GM12891 (cell line): ENCODE measurements around the gene LHX4.
"Not testable (repeated sequence)": the region's sequence is repeated elsewhere in the genome, so short reads cannot be mapped to it uniquely, and the experiment has no call there.

Experiments used
- DNase-seq: peaks from one replicate; pipeline ENCODE4 v3.0.0; 2011; ENCODE audit warnings: low spot score; ENCODE audit not compliant: insufficient read length
- FAIRE-seq: peaks from 2 replicates; lab custom pipeline; 2011; peaks lifted over from hg19 to GRCh38; lab: Jason Lieb, UNC
- PAX5 ChIP-seq: IDR thresholded peaks from 2 replicates; pipeline ENCODE4 v1.6.1; 2011; ENCODE audit warnings: low read length, moderate library complexity, mild to moderate bottlenecking; ENCODE audit not compliant: insufficient read depth, severe bottlenecking
- POLR2A ChIP-seq: IDR thresholded peaks from 2 replicates; pipeline ENCODE4 v1.6.1; 2011; ENCODE audit warnings: low read depth, low read length, control low read depth
- POLR2AphosphoS5 ChIP-seq: IDR thresholded peaks from 2 replicates; pipeline ENCODE4 v1.6.1; 2011; ENCODE audit warnings: low read depth, low read length, control low read depth
- POU2F2 ChIP-seq: IDR thresholded peaks from 2 replicates; pipeline ENCODE4 v1.6.1; 2011; ENCODE audit warnings: low read depth, mild to moderate bottlenecking, control low read depth, low read length, moderate library complexity
- SPI1 ChIP-seq: IDR thresholded peaks from 2 replicates; pipeline ENCODE4 v1.6.1; 2011; ENCODE audit warnings: low read depth, low read length, control low read depth
- TAF1 ChIP-seq: IDR thresholded peaks from 2 replicates; pipeline ENCODE4 v1.6.1; 2011; ENCODE audit warnings: low read depth, low read length, control low read depth

The LHX4 gene

DNA sequence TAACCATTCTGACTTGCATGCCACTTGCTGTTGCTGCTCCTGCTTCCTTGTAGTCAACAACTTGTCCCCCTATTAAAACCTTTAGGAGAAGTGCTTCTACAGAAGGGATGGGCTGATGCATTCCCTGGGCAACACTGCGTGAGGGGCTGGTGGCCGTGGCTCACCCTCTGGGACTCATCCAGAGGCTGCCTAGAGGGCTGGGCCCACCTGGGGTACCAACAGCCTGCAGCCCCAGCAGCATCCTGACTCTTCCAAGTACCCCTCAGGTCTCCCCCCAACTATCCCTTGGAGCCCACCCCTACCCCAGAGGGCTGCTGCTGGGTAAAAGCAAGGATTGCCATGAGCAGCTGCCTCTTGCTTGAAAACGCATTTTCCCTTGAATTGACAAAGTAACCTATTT, 34.7 kb upstream of the LHX4 start:
- DNase-seq (no peak), FAIRE-seq (no peak)
- no peak for TF ChIP-seq POLR2AphosphoS5

DNA sequence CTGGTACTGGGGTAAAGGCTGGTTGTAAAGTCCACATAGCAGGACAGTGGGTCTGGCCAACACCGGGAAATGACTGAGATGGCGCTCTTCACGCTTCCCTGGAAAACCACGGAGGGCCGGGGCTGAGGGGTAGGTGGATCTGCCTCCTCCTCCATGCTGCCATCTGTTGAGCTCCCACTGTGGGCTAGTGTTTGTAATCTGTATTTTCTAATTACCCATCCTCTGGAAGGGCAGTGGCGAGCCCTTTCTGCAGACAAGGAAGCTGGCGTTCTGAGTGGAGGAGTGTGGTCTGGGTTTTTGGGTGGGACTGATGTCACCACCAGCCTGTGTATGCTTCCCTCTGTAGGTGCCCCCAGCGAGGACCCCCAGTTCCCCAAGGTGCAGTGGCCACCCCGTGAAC, 34.1 kb upstream of the LHX4 start:
- TF ChIP-seq POLR2AphosphoS5 (no peak), POLR2A (no peak), POU2F2 (no peak), TAF1 (no peak), SPI1 (no peak), PAX5 (no peak)
- no peak for DNase-seq
- no peak for FAIRE-seq

DNA sequence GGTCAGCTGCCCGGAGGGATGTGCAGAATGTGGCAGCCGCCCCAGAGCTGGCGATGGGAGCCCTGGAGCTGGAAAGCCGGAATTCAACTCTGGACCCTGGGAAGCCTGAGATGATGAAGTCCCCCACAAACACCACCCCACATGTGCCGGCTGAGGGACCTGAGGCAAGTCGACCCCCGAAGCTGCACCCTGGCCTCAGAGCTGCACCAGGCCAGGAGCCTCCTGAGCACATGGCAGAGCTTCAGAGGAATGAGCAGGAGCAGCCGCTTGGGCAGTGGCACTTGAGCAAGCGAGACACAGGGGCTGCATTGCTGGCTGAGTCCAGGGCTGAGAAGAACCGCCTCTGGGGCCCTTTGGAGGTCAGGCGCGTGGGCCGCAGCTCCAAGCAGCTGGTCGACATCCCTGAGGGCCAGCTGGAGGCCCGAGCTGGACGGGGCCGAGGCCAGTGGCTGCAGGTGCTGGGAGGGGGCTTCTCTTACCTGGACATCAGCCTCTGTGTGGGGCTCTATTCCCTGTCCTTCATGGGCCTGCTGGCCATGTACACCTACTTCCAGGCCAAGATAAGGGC, 33.5 kb upstream of the LHX4 start:
- FAIRE-seq (no peak), DNase-seq (no peak)
- no peak for TF ChIP-seq TAF1
- TF ChIP-seq POLR2A: no peak
- no peak for TF ChIP-seq SPI1
- no peak for TF ChIP-seq POU2F2
- no peak for TF ChIP-seq PAX5
- no peak for TF ChIP-seq POLR2AphosphoS5

DNA sequence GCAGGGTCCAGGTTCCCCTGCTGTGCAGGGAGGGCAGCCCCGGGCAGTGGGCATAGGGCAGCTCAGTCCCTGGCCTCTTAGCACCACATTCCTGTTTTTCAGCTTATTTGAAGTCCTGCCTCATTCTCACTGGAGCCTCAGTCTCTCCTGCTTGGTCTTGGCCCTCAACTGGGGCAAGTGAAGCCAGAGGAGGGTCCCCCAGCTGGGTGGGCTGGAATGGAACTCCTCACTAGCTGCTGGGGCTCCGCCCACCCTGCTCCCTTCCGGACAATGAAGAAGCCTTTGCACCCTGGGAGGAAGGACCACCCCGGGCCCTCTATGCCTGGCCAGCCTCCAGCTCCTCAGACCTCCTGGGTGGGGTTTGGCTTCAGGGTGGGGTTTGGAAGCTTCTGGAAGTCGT, 32.8 kb upstream of the LHX4 start:
- no peak for TF ChIP-seq TAF1
- TF ChIP-seq PAX5: no peak
- TF ChIP-seq SPI1: no peak
- no peak for TF ChIP-seq POU2F2
- DNase-seq: no peak
- FAIRE-seq: no peak

DNA sequence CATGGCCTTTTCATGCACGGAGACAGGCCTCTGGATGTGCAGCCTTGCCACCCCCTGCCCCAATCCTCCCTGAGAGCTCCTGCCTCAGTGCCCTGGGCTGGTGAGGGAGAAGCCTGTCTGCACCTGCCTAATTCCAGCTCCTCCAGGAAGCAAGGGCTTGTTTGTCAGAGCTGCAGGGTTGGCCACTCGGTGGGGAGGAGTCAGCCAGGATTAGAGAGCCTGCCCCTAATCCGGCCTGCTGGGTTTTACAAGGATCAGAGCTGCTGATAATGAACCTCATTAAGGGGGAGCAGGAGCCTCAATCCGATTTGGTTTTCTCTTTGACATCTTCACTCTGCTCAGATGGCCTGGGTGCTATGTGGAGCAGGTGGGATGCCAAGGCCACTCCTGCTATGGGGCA, 31.9 kb upstream of the LHX4 start:
- TF ChIP-seq POLR2AphosphoS5 (no peak), TAF1 (no peak), SPI1 (no peak), PAX5 (no peak), POU2F2 (no peak), POLR2A (no peak)
- DNase-seq: no peak
- no peak for FAIRE-seq

DNA sequence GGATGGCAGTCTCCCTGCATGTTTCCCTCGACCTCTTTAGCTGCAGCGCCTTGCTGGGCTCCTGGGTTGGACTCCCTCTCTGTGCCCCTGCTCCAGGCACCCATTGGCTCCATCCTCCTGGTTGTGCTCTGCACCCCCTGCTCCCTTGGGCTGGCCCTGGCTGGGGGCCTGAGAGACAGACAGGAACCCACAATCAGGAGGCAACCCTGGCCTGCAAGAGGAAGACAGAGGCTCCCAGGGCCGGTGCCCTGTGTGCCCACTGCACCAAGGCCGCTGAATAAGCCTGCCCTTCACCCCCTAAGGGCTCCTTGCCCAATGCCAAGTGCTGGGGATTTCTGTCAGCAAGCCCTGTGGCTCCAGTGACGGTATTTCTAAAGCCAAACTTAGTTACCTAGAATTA, 31.5 kb upstream of the LHX4 start:
- no peak for DNase-seq
- FAIRE-seq: no peak
- TF ChIP-seq POLR2A (no peak), PAX5 (no peak), POU2F2 (no peak), POLR2AphosphoS5 (no peak), TAF1 (no peak), SPI1 (no peak)

DNA sequence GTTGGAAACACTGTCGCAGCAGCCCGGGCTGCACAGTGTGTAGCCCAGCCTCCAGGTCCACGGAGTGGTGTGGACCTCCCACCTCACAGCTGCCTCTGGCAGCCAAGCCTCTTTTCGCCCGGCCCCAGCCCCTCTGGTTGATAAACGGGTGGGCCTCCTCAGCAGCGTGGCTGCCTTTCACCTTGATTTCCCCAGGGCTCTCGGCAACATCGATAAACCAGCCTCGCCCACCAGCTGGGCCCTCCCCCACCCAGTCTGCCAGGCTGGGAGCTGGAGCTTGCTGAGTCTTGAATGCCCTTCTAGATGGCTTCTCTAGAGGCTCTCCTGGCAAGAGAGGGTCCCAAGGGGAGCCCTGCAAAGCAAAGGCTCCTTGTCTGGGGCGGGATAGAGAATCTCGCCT, 31.0 kb upstream of the LHX4 start:
- TF ChIP-seq SPI1: no peak
- no peak for TF ChIP-seq POLR2A
- TF ChIP-seq POLR2AphosphoS5: no peak
- TF ChIP-seq TAF1: no peak
- no peak for TF ChIP-seq PAX5
- TF ChIP-seq POU2F2: no peak
- no peak for FAIRE-seq
- DNase-seq: no peak

DNA sequence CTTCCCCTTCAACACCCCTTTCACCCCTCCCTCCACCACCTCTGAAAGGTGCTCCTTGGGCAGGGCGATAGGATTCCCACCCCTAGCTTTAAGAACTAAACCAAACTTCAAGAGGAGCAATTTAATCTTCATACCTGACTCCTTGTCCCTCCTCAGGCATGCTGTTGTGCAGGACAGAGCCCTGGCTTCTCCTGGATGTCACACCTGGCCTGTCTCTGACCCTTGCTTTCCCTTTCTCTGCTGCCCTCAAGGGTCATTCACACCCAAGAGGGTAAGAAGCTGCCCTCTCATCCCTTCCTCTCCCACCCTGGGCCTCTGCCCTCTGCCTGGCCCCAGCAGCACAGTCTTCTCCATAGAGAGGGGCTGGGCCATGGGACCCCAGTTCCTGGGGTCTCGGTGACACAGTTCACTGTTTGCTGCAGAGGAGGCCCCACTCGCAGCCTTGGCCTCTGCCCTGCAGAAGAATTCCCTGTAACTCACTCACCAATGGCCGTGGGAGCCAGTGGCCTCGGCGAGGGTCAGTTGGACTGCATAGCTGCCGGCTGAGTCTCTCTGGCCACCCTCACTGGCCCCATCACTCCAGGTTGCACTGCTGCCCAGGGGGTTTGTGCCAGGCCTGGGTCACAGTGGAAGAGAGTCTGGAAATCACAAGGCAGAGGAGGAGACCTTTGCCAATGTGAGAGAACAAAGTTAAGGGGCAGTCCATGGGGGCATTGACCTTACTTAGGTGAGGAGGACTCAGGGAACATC, 28.4 kb upstream of the LHX4 start:
- TF ChIP-seq POLR2A (no peak), POLR2AphosphoS5 (no peak), SPI1 (no peak), PAX5 (no peak), TAF1 (no peak), POU2F2 (no peak)
- FAIRE-seq (no peak), DNase-seq (no peak)

DNA sequence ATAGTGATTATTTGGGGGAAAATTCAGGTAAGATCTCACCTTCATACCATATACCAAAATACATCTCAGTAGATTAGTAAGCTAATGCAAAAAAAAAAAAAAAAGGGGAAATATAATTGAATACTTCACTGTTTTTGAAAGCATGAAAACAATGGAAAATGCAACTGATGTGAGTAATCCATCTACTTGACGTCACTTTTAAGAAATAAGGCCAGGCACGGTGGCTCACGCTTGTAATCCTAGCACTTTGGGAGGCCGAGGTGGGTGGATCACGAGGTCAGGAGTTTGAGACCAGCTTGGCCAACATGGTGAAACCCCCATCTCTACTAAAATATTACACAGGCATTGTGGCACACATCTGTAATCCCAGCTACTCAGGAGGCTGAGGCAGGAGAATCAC, 27.5 kb upstream of the LHX4 start:
- FAIRE-seq, DNase-seq: not testable (repeated sequence)

DNA sequence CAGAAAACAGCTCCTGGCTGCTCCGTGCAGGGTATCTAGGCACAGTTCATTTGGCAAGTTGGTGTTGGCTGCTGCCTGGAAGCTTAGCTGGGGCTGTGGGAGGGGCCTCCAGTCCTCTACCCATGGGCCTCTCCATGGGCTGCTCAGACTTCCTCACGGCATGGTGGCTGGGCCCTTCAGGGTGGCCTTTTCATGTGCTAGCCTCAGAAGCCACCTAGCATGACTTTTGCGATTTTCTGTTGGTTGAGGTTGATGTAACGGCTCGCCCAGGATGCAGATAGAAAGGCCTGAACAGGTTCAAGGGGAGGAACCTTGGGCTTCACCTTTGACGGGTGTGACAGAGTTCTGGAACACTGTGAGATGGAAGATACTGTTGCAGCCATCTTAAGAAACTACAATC, 25.8 kb upstream of the LHX4 start:
- no peak for DNase-seq
- no peak for FAIRE-seq
- TF ChIP-seq POLR2AphosphoS5 (no peak), POLR2A (no peak), POU2F2 (no peak), TAF1 (no peak), PAX5 (no peak), SPI1 (no peak)
